ENCODE measurements around the gene LMAN1. TPM values are rescaled to one million over a fixed set of nuclear protein-coding genes. Genes with fewer than 3 reads are reported as not detected.

LMAN1 gene
- total RNA-seq, 1 experiment from 2014 or later, result 77.3 TPM

- TF ChIP-seq NR2C2 (CRISPR knock-in tag; IDR thresholded peaks at IDR 0.05), result no peak
- TF ChIP-seq MXD4 (CRISPR knock-in tag; IDR thresholded peaks at IDR 0.05; ENCODE audit: borderline replicate concordance), result no peak
Observed at GRCh38 chr18:59305295-59305694, 53.8 kb downstream of the LMAN1 start (continued).

DNA sequence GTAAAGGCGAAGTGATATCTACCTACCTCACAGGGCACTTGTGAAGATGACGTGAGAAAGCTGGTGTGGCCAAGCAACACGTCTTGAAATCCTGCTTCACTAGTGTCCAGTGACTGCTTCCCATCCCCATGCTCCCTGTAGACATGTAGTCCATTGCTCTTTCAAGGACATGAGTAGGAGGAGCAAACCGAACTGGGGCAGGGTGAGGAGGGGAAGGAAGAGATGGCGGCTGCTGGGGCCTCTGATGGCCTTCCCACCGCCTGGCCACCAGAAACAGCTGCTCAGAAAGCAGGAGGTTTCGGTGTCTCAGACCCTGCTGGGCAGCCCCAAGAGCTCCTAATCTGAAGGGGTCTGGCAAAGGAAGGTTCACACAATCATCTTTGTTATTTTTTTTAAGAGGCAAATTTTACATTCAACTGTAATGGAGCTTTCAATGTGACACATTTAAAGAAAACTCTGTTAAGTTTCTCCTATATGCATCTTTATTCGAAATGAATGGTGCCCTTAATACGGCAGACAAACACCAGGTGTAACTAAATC is 55.3 kb downstream of the LMAN1 start:
- DNase-seq (ENCODE audit: low spot score), result no peak
- H3K27me3 Mint-ChIP-seq (ENCODE audit: low read depth), result peaks cover 39% of the 10 kb centered on the region
- ChIA-PET CTCF (interaction anchor here (0.7 to 3.2 kb wide), 4 partner anchors 30 to 99 kb away, joined by 3 to 13 read pairs (median 6); partner anchors contain the start of gene GRP), POLR2A (no interaction called here)
- H3K4me3 Mint-ChIP-seq, result no peak overlapping the region
- no peak for ATAC-seq
- no peaks in the 10 kb centered on the region for H3K9me3 Mint-ChIP-seq
- H3K4me1 Mint-ChIP-seq, result no peaks in the 10 kb centered on the region
- no peaks in the 10 kb centered on the region for H3K36me3 Mint-ChIP-seq
- no peak overlapping the region for H3K27ac Mint-ChIP-seq
- no peak for TF ChIP-seq RELA (CRISPR knock-in tag; IDR thresholded peaks at IDR 0.05; ENCODE audit: borderline replicate concordance)
- TF ChIP-seq ESRRA (CRISPR knock-in tag; IDR thresholded peaks at IDR 0.05; ENCODE audit: borderline replicate concordance), result no peak
- TF ChIP-seq ZNF138 (CRISPR knock-in tag; conservative IDR thresholded peaks at IDR 0.05), result no peak
- TF ChIP-seq E2F4 (CRISPR knock-in tag; IDR thresholded peaks at IDR 0.05; ENCODE audit: borderline replicate concordance, low read depth), result no peak
- no peak for TF ChIP-seq EMX1 (CRISPR knock-in tag; IDR thresholded peaks at IDR 0.05)
- no peak for TF ChIP-seq PREB (CRISPR knock-in tag; IDR thresholded peaks at IDR 0.05; ENCODE audit: borderline replicate concordance)
- no peak for TF ChIP-seq STAT6 (CRISPR knock-in tag; conservative IDR thresholded peaks at IDR 0.05; ENCODE audit: low read depth)
- TF ChIP-seq ZNF423 (CRISPR knock-in tag; IDR thresholded peaks at IDR 0.05), result no peak
- no peak for TF ChIP-seq JAZF1 (CRISPR knock-in tag; IDR thresholded peaks at IDR 0.05)
- TF ChIP-seq, protein P1, sequence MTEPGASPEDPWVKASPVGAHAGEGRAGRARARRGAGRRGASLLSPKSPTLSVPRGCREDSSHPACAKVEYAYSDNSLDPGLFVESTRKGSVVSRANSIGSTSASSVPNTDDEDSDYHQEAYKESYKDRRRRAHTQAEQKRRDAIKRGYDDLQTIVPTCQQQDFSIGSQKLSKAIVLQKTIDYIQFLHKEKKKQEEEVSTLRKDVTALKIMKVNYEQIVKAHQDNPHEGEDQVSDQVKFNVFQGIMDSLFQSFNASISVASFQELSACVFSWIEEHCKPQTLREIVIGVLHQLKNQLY (CRISPR knock-in tag; IDR thresholded peaks at IDR 0.05), result no peak
- no peak for TF ChIP-seq PRRX2 (CRISPR knock-in tag; IDR thresholded peaks at IDR 0.05)
- TF ChIP-seq NR1H2 (CRISPR knock-in tag; IDR thresholded peaks at IDR 0.05), result no peak
- TF ChIP-seq, protein P2, sequence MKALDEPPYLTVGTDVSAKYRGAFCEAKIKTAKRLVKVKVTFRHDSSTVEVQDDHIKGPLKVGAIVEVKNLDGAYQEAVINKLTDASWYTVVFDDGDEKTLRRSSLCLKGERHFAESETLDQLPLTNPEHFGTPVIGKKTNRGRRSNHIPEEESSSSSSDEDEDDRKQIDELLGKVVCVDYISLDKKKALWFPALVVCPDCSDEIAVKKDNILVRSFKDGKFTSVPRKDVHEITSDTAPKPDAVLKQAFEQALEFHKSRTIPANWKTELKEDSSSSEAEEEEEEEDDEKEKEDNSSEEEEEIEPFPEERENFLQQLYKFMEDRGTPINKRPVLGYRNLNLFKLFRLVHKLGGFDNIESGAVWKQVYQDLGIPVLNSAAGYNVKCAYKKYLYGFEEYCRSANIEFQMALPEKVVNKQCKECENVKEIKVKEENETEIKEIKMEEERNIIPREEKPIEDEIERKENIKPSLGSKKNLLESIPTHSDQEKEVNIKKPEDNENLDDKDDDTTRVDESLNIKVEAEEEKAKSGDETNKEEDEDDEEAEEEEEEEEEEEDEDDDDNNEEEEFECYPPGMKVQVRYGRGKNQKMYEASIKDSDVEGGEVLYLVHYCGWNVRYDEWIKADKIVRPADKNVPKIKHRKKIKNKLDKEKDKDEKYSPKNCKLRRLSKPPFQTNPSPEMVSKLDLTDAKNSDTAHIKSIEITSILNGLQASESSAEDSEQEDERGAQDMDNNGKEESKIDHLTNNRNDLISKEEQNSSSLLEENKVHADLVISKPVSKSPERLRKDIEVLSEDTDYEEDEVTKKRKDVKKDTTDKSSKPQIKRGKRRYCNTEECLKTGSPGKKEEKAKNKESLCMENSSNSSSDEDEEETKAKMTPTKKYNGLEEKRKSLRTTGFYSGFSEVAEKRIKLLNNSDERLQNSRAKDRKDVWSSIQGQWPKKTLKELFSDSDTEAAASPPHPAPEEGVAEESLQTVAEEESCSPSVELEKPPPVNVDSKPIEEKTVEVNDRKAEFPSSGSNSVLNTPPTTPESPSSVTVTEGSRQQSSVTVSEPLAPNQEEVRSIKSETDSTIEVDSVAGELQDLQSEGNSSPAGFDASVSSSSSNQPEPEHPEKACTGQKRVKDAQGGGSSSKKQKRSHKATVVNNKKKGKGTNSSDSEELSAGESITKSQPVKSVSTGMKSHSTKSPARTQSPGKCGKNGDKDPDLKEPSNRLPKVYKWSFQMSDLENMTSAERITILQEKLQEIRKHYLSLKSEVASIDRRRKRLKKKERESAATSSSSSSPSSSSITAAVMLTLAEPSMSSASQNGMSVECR (CRISPR knock-in tag; IDR thresholded peaks at IDR 0.05; ENCODE audit: borderline replicate concordance), result no peak
- no peak for TF ChIP-seq MXD4 (CRISPR knock-in tag; IDR thresholded peaks at IDR 0.05; ENCODE audit: borderline replicate concordance)
- no peak for TF ChIP-seq TP53 (CRISPR knock-in tag; IDR thresholded peaks at IDR 0.05)
- TF ChIP-seq, protein P3, sequence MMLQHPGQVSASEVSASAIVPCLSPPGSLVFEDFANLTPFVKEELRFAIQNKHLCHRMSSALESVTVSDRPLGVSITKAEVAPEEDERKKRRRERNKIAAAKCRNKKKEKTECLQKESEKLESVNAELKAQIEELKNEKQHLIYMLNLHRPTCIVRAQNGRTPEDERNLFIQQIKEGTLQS (CRISPR knock-in tag; conservative IDR thresholded peaks at IDR 0.05), result no peak
- TF ChIP-seq, protein P4, sequence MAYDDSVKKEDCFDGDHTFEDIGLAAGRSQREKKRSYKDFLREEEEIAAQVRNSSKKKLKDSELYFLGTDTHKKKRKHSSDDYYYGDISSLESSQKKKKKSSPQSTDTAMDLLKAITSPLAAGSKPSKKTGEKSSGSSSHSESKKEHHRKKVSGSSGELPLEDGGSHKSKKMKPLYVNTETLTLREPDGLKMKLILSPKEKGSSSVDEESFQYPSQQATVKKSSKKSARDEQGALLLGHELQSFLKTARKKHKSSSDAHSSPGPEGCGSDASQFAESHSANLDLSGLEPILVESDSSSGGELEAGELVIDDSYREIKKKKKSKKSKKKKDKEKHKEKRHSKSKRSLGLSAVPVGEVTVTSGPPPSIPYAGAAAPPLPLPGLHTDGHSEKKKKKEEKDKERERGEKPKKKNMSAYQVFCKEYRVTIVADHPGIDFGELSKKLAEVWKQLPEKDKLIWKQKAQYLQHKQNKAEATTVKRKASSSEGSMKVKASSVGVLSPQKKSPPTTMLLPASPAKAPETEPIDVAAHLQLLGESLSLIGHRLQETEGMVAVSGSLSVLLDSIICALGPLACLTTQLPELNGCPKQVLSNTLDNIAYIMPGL (CRISPR knock-in tag; IDR thresholded peaks at IDR 0.05), result no peak
- TF ChIP-seq, protein P5, sequence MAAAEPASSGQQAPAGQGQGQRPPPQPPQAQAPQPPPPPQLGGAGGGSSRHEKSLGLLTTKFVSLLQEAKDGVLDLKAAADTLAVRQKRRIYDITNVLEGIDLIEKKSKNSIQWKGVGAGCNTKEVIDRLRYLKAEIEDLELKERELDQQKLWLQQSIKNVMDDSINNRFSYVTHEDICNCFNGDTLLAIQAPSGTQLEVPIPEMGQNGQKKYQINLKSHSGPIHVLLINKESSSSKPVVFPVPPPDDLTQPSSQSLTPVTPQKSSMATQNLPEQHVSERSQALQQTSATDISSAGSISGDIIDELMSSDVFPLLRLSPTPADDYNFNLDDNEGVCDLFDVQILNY (CRISPR knock-in tag; IDR thresholded peaks at IDR 0.05), result no peak
- TF ChIP-seq, protein P6, sequence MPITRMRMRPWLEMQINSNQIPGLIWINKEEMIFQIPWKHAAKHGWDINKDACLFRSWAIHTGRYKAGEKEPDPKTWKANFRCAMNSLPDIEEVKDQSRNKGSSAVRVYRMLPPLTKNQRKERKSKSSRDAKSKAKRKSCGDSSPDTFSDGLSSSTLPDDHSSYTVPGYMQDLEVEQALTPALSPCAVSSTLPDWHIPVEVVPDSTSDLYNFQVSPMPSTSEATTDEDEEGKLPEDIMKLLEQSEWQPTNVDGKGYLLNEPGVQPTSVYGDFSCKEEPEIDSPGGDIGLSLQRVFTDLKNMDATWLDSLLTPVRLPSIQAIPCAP (CRISPR knock-in tag; IDR thresholded peaks at IDR 0.05), result no peak

Measured in WTC11 (cell line).